Measurements from ENCODE around the gene NEURL1B.

NEURL1B gene

GRCh38 chr5:172687940-172688339 is 46.9 kb downstream of the NEURL1B start:
- TF ChIP-seq CTCF (IDR thresholded peaks at IDR 0.05; ENCODE audit: control extremely low read depth, extremely low read depth, low read depth, missing control alignments), result no peak
- ChIA-PET CTCF (interaction anchor here (1.1 to 1.7 kb wide), 3 partner anchors 10 to 226 kb away, joined by 3 to 10 read pairs (median 3); no protein-coding TSS in a partner anchor), POLR2A (no interaction called here)
- no peak for DNase-seq (ENCODE audit: extremely low spot score)

GRCh38 chr5:172688349-172689217 is 47.5 kb downstream of the NEURL1B start:
- ChIA-PET POLR2A (interaction anchor here (0.6 kb wide), 1 partner anchor 737 kb away, joined by 3 read pairs; no protein-coding TSS in a partner anchor), CTCF (interaction anchor here (1.0 to 1.7 kb wide), 2 partner anchors 9 to 28 kb away, joined by 3 to 10 read pairs; no protein-coding TSS in a partner anchor)
- DNase-seq (ENCODE audit: extremely low spot score), result peak; percentile 69
- TF ChIP-seq CTCF (IDR thresholded peaks at IDR 0.05; ENCODE audit: control extremely low read depth, extremely low read depth, low read depth, missing control alignments), result no peak

GRCh38 chr5:172689218-172689572 is 48.1 kb downstream of the NEURL1B start:
- ChIA-PET CTCF (interaction anchor here (1.0 kb wide), 1 partner anchor 27 kb away, joined by 3 read pairs; no protein-coding TSS in a partner anchor), POLR2A (no interaction called here)
- TF ChIP-seq CTCF (IDR thresholded peaks at IDR 0.05; ENCODE audit: control extremely low read depth, extremely low read depth, low read depth, missing control alignments), result no peak
- DNase-seq (ENCODE audit: extremely low spot score), result no peak

- CTCF ChIA-PET, result interaction anchor here (1.3 kb wide), 1 partner anchor 210 kb away, joined by 4 read pairs; no protein-coding TSS in a partner anchor
- TF ChIP-seq CTCF (IDR thresholded peaks at IDR 0.05; ENCODE audit: control extremely low read depth, extremely low read depth, low read depth, missing control alignments), result no peak
These were observed 48.7 kb downstream of the NEURL1B start for GRCh38 chr5:172689801-172690200.

GRCh38 chr5:172690258-172691075 is 49.4 kb downstream of the NEURL1B start:
- no peak for TF ChIP-seq CTCF (IDR thresholded peaks at IDR 0.05; ENCODE audit: control extremely low read depth, extremely low read depth, low read depth, missing control alignments)
- peak; percentile 63 for DNase-seq (ENCODE audit: extremely low spot score)
- ChIA-PET CTCF (interaction anchor here (1.3 kb wide), 1 partner anchor 210 kb away, joined by 4 read pairs; no protein-coding TSS in a partner anchor), POLR2A (no interaction called here)

More at GRCh38 chr5:172689801-172690200, 48.7 kb downstream of the NEURL1B start:
- POLR2A ChIA-PET, result no interaction called here
- DNase-seq (ENCODE audit: extremely low spot score), result no peak

GRCh38 chr5:172691886-172692285 is 50.8 kb downstream of the NEURL1B start:
- CTCF ChIA-PET, result no interaction called here
- POLR2A ChIA-PET, result no interaction called here
- no peak for DNase-seq (ENCODE audit: extremely low spot score)
- no peak for TF ChIP-seq CTCF (IDR thresholded peaks at IDR 0.05; ENCODE audit: control extremely low read depth, extremely low read depth, low read depth, missing control alignments)
